ENCODE data around the gene SLC39A2.

Gene SLC39A2

GRCh38 chr14:21049271-21049673 lies 50.2 kb downstream of the SLC39A2 start:
- DNase-seq, result no peak

GRCh38 chr14:21050597-21050996 lies 51.5 kb downstream of the SLC39A2 start:
- no peak for DNase-seq
